ENCODE measurements around the gene ECHS1. TPM values are rescaled to one million over a fixed set of nuclear protein-coding genes. Genes with fewer than 3 reads are reported as not detected.
A peak's percentile ranks its signal among the peaks of the same experiment; 100 is the strongest.

Gene ECHS1
- total and polyA plus RNA-seq, 9 of the 15 experiments (the other 6 are each of a cell fraction or from before 2014, with no cell fraction given), result 16.6 to 100 (median 68.1) TPM

DNA sequence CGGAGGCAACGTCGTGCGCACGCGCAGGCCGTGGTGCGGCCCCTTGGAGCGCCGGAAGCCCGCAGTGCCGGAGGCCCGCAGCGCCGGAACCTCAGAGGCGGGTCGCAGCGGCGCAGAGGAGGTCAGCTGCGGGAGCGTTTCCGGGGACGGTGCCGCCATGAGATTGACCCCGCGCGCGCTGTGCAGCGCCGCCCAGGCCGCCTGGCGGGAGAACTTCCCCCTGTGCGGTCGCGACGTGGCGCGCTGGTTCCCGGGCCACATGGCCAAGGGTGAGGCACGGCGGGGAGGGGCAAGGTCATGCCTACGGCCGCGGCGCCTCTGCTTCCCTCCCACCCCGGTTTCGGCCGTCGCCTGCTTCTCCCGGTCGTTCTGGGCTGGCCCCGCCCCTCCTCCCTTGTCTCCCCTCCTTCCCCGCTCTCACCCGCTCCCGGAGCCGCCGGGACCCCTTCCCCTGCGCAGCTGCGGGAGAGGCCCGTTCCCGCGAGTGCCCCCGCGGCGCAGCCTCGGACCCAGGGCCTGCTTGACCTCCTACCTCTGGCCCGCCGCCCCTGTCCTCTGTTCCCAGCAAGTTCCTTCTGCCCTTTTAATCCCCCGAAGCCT is 21.0 kb upstream of the ECHS1 start, which contains the start of gene MTG1 (continued):
- TF ChIP-seq NR2C2 (CRISPR knock-in tag; IDR thresholded peaks at IDR 0.05) (peak; percentile 96), NR2C2 (tag; IDR thresholded peaks at IDR 0.05) (peak; percentile 99), GABPB1 (CRISPR knock-in tag; IDR thresholded peaks at IDR 0.05) (peak; percentile 98), ZNF324 (CRISPR knock-in tag; IDR thresholded peaks at IDR 0.05) (no peak), E2F3 (CRISPR knock-in tag; IDR thresholded peaks at IDR 0.05) (peak; percentile 94), TBL1XR1 (IDR thresholded peaks at IDR 0.05; ENCODE audit: low read length in 2 of 2) (0 out of 4 replicates have a peak, but pooled peaks of 1 of the 2 experiments have one; percentile 35), ELF2 (CRISPR knock-in tag; IDR thresholded peaks at IDR 0.05) (peak; percentile 80), KLF13 (tag; IDR thresholded peaks at IDR 0.05; ENCODE audit: borderline replicate concordance, low read depth) (peak; percentile 61; the same call in 1 of the 2 replicates), SMARCA4 (IDR thresholded peaks at IDR 0.05) (0 out of 2 replicates have a peak, but pooled peaks have one; percentile 15), JUND (IDR thresholded peaks at IDR 0.05; ENCODE audit: borderline replicate concordance, low read depth, low read length) (peak; percentile 37; the same call in 1 of the 2 replicates), JUND (tag; IDR thresholded peaks at IDR 0.05; ENCODE audit: borderline replicate concordance, low read depth, low read length) (no peak; the same call in 2 of the 3 replicates), CEBPG (CRISPR knock-in tag; IDR thresholded peaks at IDR 0.05) (no peak), CEBPG (tag; conservative IDR thresholded peaks at IDR 0.05 in 1 of 2, IDR thresholded peaks at IDR 0.05 in 1 of 2) (no peak), CBFA2T3 (IDR thresholded peaks at IDR 0.05) (0 out of 2 replicates have a peak, but pooled peaks have one; percentile 22), POLR2B (IDR thresholded peaks at IDR 0.05; ENCODE audit: low read depth, partially characterized antibody) (peak; percentile 60), NCOA1 (IDR thresholded peaks at IDR 0.05; ENCODE audit: low read depth) (peak; percentile 70; the same call in 1 of the 2 replicates)
- TF ChIP-seq, protein P1, sequence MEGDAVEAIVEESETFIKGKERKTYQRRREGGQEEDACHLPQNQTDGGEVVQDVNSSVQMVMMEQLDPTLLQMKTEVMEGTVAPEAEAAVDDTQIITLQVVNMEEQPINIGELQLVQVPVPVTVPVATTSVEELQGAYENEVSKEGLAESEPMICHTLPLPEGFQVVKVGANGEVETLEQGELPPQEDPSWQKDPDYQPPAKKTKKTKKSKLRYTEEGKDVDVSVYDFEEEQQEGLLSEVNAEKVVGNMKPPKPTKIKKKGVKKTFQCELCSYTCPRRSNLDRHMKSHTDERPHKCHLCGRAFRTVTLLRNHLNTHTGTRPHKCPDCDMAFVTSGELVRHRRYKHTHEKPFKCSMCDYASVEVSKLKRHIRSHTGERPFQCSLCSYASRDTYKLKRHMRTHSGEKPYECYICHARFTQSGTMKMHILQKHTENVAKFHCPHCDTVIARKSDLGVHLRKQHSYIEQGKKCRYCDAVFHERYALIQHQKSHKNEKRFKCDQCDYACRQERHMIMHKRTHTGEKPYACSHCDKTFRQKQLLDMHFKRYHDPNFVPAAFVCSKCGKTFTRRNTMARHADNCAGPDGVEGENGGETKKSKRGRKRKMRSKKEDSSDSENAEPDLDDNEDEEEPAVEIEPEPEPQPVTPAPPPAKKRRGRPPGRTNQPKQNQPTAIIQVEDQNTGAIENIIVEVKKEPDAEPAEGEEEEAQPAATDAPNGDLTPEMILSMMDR (IDR thresholded peaks at IDR 0.05 in 2 of 3, conservative IDR thresholded peaks at IDR 0.05 in 1 of 3; ENCODE audit: insufficient read depth in 2 of 3, low read depth in 1 of 3, low read length in 3 of 3), result peak in 2 of 3 experiments; percentile 35 to 42; a peak in 3 of 6 replicates
- TF ChIP-seq, protein P2, sequence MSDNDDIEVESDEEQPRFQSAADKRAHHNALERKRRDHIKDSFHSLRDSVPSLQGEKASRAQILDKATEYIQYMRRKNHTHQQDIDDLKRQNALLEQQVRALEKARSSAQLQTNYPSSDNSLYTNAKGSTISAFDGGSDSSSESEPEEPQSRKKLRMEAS (CRISPR knock-in tag; IDR thresholded peaks at IDR 0.05), result peak; percentile 99
- TF ChIP-seq, protein P3, sequence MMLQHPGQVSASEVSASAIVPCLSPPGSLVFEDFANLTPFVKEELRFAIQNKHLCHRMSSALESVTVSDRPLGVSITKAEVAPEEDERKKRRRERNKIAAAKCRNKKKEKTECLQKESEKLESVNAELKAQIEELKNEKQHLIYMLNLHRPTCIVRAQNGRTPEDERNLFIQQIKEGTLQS (IDR thresholded peaks at IDR 0.05), result no peak
- TF ChIP-seq, protein P3 (CRISPR knock-in tag; conservative IDR thresholded peaks at IDR 0.05), result no peak
- TF ChIP-seq, protein P4, sequence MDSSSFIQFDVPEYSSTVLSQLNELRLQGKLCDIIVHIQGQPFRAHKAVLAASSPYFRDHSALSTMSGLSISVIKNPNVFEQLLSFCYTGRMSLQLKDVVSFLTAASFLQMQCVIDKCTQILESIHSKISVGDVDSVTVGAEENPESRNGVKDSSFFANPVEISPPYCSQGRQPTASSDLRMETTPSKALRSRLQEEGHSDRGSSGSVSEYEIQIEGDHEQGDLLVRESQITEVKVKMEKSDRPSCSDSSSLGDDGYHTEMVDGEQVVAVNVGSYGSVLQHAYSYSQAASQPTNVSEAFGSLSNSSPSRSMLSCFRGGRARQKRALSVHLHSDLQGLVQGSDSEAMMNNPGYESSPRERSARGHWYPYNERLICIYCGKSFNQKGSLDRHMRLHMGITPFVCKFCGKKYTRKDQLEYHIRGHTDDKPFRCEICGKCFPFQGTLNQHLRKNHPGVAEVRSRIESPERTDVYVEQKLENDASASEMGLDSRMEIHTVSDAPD (CRISPR knock-in tag; IDR thresholded peaks at IDR 0.05), result no peak
- TF ChIP-seq, protein P5, sequence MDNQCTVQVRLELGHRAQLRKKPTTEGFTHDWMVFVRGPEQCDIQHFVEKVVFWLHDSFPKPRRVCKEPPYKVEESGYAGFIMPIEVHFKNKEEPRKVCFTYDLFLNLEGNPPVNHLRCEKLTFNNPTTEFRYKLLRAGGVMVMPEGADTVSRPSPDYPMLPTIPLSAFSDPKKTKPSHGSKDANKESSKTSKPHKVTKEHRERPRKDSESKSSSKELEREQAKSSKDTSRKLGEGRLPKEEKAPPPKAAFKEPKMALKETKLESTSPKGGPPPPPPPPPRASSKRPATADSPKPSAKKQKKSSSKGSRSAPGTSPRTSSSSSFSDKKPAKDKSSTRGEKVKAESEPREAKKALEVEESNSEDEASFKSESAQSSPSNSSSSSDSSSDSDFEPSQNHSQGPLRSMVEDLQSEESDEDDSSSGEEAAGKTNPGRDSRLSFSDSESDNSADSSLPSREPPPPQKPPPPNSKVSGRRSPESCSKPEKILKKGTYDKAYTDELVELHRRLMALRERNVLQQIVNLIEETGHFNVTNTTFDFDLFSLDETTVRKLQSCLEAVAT (IDR thresholded peaks at IDR 0.05), result peak in 1 of 2 experiments; percentile 62; a peak in 1 of 4 replicates
